NCI-H82 treated with DMSO at 0.1 percent for 48 hours (cell line): ENCODE data around the gene NRXN3.

Source experiments
- DNase-seq: peaks from one replicate; lab custom pipeline; 2025; ENCODE audit not compliant: unreplicated experiment; lab: John Stamatoyannopoulos, UW

NRXN3 gene

GRCh38 chr14:78700236-78700635 is 530.1 kb downstream of the NRXN3 start:
- no peak for DNase-seq

GRCh38 chr14:78701246-78701645 is 531.1 kb downstream of the NRXN3 start:
- DNase-seq, result no peak

- DNase-seq, result no peak
Observed at GRCh38 chr14:78704965-78705364, 534.8 kb downstream of the NRXN3 start.

- DNase-seq, result no peak
Observed at GRCh38 chr14:78705989-78706388, 535.8 kb downstream of the NRXN3 start.

- no peak for DNase-seq
Observed at GRCh38 chr14:78709795-78710557, 539.8 kb downstream of the NRXN3 start.

- DNase-seq, result no peak
Observed at GRCh38 chr14:78710963-78711362, 540.8 kb downstream of the NRXN3 start.

- no peak for DNase-seq
Observed at GRCh38 chr14:78713716-78714115, 543.5 kb downstream of the NRXN3 start.

GRCh38 chr14:78714711-78715110 is 544.5 kb downstream of the NRXN3 start:
- DNase-seq, result no peak

- no peak for DNase-seq
Observed at GRCh38 chr14:78721756-78722480, 551.7 kb downstream of the NRXN3 start.

- DNase-seq, result no peak
Observed at GRCh38 chr14:78725086-78725485, 554.9 kb downstream of the NRXN3 start.

GRCh38 chr14:78737116-78737515 is 566.9 kb downstream of the NRXN3 start:
- peak; percentile 92 for DNase-seq

GRCh38 chr14:78737601-78738000 is 567.4 kb downstream of the NRXN3 start:
- DNase-seq, result peak; percentile 84

- DNase-seq, result peak; percentile 64
Observed at GRCh38 chr14:78746086-78746595, 576.0 kb downstream of the NRXN3 start.

- DNase-seq, result no peak
Observed at GRCh38 chr14:78747813-78748212, 577.6 kb downstream of the NRXN3 start.

GRCh38 chr14:78752518-78753188 is 582.5 kb downstream of the NRXN3 start:
- no peak for DNase-seq

- DNase-seq, result no peak
Observed at GRCh38 chr14:78754059-78754458, 583.9 kb downstream of the NRXN3 start.

- DNase-seq, result peak; percentile 45
Observed at GRCh38 chr14:78758333-78758732, 588.2 kb downstream of the NRXN3 start.

GRCh38 chr14:78762331-78762730 is 592.2 kb downstream of the NRXN3 start:
- DNase-seq, result no peak

- no peak for DNase-seq
Observed at GRCh38 chr14:78763746-78764145, 593.6 kb downstream of the NRXN3 start.

GRCh38 chr14:78764240-78764639 is 594.1 kb downstream of the NRXN3 start:
- DNase-seq, result no peak

GRCh38 chr14:78764645-78765044 is 594.5 kb downstream of the NRXN3 start:
- DNase-seq, result no peak

GRCh38 chr14:78767436-78767835 is 597.3 kb downstream of the NRXN3 start:
- no peak for DNase-seq
